Adrenal gland (tissue), 12 donors: ENCODE results near the gene THSD7B. TPM values are rescaled to one million over a fixed set of nuclear protein-coding genes. Genes with fewer than 3 reads are reported as not detected.

Experiments
- DNase-seq, 7 donors: peaks; one replicate each; pipeline ENCODE4 v3.0.0-alpha.2; 2019 to 2020
- H3K27ac ChIP-seq, 5 donors: fragments of 200-600 bp; sonication (generic) in 4 of 5; 1 replicate in 3 of 5; 2 replicates in 2 of 5; pipeline versions ENCODE4 v1.5.1 to v1.8.0; 2016 to 2020; ENCODE audit warnings: mild to moderate bottlenecking in 1 of 5
- H3K27me3 ChIP-seq: fragments of 200-600 bp; 2 replicates; pipeline ENCODE4 v1.8.0; 2021
- H3K36me3 ChIP-seq, 2 donors: fragments of 200-600 bp; replicated peaks in 1 of 2; 1 replicate in 1 of 2; 2 replicates in 1 of 2; pipeline versions ENCODE4 v1.5.1 to v1.8.0; 2018 to 2022
- H3K4me1 ChIP-seq, 2 donors: fragments of 200-600 bp; replicated peaks in 1 of 2; 1 replicate in 1 of 2; 2 replicates in 1 of 2; pipeline versions ENCODE4 v1.5.1 to v1.8.0; 2018 to 2021
- H3K4me3 ChIP-seq, 4 donors: fragments of 200-600 bp; sonication (generic) in 3 of 4; one replicate each; pipeline ENCODE4 v1.5.1; 2016 to 2018
- H3K9me3 ChIP-seq, 3 donors: fragments of 200-600 bp; sonication (generic) in 1 of 3; replicated peaks in 1 of 3; 1 replicate in 2 of 3; 2 replicates in 1 of 3; pipeline versions ENCODE4 v1.5.1 to v1.8.0; 2016 to 2021
- POLR2A ChIP-seq, 2 donors: fragments of 450-650 bp; IDR thresholded peaks; one replicate each; pipeline ENCODE4 v1.6.1; 2017; ENCODE audit warnings: antibody characterized with exemption in 2 of 2, mild to moderate bottlenecking in 2 of 2, moderate library complexity in 1 of 2
- WGBS, 4 donors: extraction: QIAGEN DNeasy Blood & Tissue Kit in 2 of 4; methylation state at CpG; one replicate each; pipeline versions ENCODE4 v1.1.5 to v1.1.7; 2013 to 2017; 5-methylcytosine and 5-hydroxymethylcytosine counted together
- intact Hi-C, 2 donors: fragments of 100-400 bp; cut with DNase I; formaldehyde crosslinking; loops; one replicate each; pipeline versions ENCODE4 v1.14.1 to v1.15.0; 2022 to 2023
- polyA plus RNA-seq, 3 donors: library from polyadenylated mRNA; stranded (reverse); fragments of 200-250 nt in 2 of 3; fragments of 350-450 nt in 1 of 3; fragmentation: Illumina TruSeq in 1 of 3; extraction: RNeasy Lipid Tissue Mini Kit (QIAGEN cat#74804) in 1 of 3; gene quantifications; one replicate each; pipeline ENCODE4 v1.2.3, GENCODE V29; 2013 to 2014
- small RNA-seq, 2 donors: library from RNA; depleted of rRNA; stranded (forward); fragments of <200 nt; gene quantifications; one replicate each; pipeline ENCODE3, GENCODE V24; 2016
- total RNA-seq, 9 donors: library from RNA; depleted of rRNA in 4 of 9; stranded (reverse); fragments of >200 nt in 4 of 9; fragments of 120-200 nt in 1 of 9; fragmentation: NEBNext Ultra II Directional in 1 of 9; extraction: Animal tissue kit (Norgen Biotek cat#: 25700) in 1 of 9; gene quantifications; one replicate each; pipeline versions ENCODE4 v1.1.0 to v1.2.4, GENCODE V29; 2013 to 2023
- TF ChIP-seq, protein P1 (sequence below), 6 experiments: fragments of 450-650 bp in 4 of 6; fragments of 200-600 bp in 2 of 6; sonication (generic) in 1 of 6; IDR thresholded peaks; 1 replicate in 5 of 6; 2 replicates in 1 of 6; pipeline versions ENCODE4 v1.5.1 to v1.8.0; 2016 to 2021; ENCODE audit warnings: antibody characterized with exemption in 6 of 6, mild to moderate bottlenecking in 2 of 6, moderate library complexity in 1 of 6
- donor health status: healthy with polysubstance abuse.
- donor health status: Bipolar disorder and iron deficiency.
- donor health status: DM: yes; HTN: yes; CAD: no.
- donor health status: DM: no; HTN: no; CAD: no.
- donor health status: DM: no; HTN: no; CAD: no.
- donor health status: DM: yes; HTN: yes; CAD: no.

Gene THSD7B
- total and polyA plus RNA-seq, 12 donors, result under 0.01 to 0.44 (median 0.12) TPM; not detected in 4

DNA sequence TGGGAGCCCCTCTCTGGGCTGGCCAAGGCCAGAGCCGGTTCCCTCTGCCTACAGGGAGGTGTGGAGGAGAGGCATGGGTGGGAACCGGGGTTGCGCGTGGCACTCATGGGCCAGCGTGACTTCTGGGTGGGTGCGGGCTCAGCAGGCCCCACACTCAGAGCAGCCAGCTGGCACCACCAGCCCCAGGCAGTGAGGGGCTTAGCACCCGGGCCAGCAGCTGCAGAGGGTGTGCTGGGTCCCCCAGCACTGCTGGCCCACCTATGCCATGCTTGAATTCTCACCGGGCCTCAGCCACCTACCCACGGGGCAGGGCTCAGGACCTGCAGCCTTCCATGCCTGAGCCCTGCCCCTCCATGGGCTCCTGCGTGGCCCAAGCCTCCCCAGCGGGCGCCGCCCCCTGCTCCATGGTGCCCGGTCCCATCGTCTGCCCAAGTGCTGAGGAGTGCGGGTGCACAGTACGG lies 950.4 kb downstream of the THSD7B start:
- intact Hi-C loops, result no loop called here
- 79 to 90% (median 85%) methylated on average over 4 to 17 of the region's 17 CpGs for WGBS, 4 donors
- Histone ChIP-seq H3K4me3 (no peak overlapping the region), H3K27me3 (no peaks in the 10 kb centered on the region), H3K9me3 (no peaks in the 10 kb centered on the region), H3K36me3 (no peaks in the 10 kb centered on the region), H3K4me1 (no peaks in the 10 kb centered on the region), H3K27ac (no peak overlapping the region)
- DNase-seq, result no peak
- TF ChIP-seq, protein P1, sequence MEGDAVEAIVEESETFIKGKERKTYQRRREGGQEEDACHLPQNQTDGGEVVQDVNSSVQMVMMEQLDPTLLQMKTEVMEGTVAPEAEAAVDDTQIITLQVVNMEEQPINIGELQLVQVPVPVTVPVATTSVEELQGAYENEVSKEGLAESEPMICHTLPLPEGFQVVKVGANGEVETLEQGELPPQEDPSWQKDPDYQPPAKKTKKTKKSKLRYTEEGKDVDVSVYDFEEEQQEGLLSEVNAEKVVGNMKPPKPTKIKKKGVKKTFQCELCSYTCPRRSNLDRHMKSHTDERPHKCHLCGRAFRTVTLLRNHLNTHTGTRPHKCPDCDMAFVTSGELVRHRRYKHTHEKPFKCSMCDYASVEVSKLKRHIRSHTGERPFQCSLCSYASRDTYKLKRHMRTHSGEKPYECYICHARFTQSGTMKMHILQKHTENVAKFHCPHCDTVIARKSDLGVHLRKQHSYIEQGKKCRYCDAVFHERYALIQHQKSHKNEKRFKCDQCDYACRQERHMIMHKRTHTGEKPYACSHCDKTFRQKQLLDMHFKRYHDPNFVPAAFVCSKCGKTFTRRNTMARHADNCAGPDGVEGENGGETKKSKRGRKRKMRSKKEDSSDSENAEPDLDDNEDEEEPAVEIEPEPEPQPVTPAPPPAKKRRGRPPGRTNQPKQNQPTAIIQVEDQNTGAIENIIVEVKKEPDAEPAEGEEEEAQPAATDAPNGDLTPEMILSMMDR (IDR thresholded peaks at IDR 0.05), result no peak
- no peak for TF ChIP-seq POLR2A (IDR thresholded peaks at IDR 0.05)

DNA sequence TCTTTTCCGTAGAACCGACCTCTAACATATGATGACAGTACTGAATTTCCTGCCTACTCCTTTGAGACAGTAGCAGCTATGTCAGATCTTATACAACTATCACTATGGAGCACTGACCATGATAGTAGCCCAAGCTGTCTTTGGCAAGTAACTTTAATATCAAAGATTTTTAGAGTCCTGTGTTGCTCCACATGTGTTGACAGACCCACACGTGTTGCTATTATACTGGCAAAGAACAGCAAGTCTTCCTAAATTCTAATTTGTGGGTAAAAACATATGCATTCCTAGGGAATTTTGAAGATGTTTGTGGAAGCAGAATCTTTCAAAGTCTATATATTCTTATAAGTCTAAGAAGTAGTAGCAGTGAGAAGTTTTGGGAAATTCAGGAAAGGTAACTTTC lies 953.4 kb downstream of the THSD7B start:
- Histone ChIP-seq H3K27me3 (no peaks in the 10 kb centered on the region), H3K36me3 (no peaks in the 10 kb centered on the region), H3K4me1 (no peaks in the 10 kb centered on the region), H3K4me3 (no peak overlapping the region), H3K9me3 (no peaks in the 10 kb centered on the region), H3K27ac (no peak overlapping the region)
- 76 to 85% (median 82%) methylated on average over 3 of the region's 3 CpGs for WGBS, 4 donors
- intact Hi-C loops, result no loop called here
- TF ChIP-seq POLR2A (IDR thresholded peaks at IDR 0.05), result no peak
- TF ChIP-seq, protein P1 (IDR thresholded peaks at IDR 0.05), result no peak
- no peak for DNase-seq

DNA sequence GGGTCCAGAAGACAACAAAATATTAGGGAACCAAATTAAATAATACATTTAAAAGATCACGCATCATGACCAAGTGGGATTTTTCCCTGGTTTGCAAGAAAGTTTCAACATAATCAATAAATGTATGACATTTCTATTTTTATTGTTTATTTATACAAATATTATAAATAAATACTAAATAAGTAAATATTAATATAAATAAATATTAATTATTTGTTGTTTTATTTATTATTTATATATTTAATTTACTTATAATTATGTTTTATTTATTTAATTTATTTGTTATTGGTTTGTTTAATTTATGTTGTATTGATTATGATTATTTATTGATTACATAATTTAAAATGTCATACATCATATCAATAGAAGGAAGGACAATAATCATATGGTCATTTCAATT lies 956.4 kb downstream of the THSD7B start:
- Histone ChIP-seq H3K27me3 (no peaks in the 10 kb centered on the region), H3K36me3 (no peaks in the 10 kb centered on the region), H3K4me1 (no peaks in the 10 kb centered on the region), H3K4me3 (no peak overlapping the region), H3K9me3 (no peaks in the 10 kb centered on the region), H3K27ac (no peak overlapping the region)
- intact Hi-C loops, result no loop called here
- TF ChIP-seq POLR2A (IDR thresholded peaks at IDR 0.05), result no peak
- TF ChIP-seq, protein P1 (IDR thresholded peaks at IDR 0.05), result no peak
- 90 to 100% (median 95%) methylated on average over 1 of the region's 1 CpG for WGBS, 4 donors
- no peak for DNase-seq

DNA sequence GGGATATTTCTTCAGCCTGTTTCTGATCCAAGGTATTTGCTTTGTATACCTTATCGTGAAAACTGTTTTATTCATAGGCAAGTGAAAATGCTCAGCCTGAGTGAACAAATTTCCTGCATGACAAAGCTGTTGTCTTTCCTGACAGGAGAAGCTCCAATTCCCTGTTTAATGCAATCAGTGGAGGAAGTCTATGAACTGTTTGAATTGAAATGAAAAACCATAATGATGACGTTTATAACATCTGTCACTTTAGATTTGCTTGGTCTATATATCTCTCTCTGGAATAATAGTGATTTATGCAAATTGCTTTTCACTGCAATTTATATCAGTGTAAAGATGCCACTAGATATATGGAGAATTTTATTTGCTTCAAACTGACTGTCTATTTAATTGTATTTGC lies 959.6 kb downstream of the THSD7B start:
- WGBS, 4 donors, result 68 to 80% (median 72%) methylated on average over 2 of the region's 2 CpGs
- Histone ChIP-seq H3K36me3 (no peaks in the 10 kb centered on the region), H3K4me3 (no peak overlapping the region), H3K9me3 (no peaks in the 10 kb centered on the region), H3K27me3 (no peaks in the 10 kb centered on the region), H3K27ac (no peak overlapping the region), H3K4me1 (no peaks in the 10 kb centered on the region)
- TF ChIP-seq, protein P1 (IDR thresholded peaks at IDR 0.05), result no peak
- TF ChIP-seq POLR2A (IDR thresholded peaks at IDR 0.05), result no peak
- no peak for DNase-seq
- intact Hi-C loops, result no loop called here

Small RNA genes within 50 kb of the gene (small RNA-seq; reads per million reads assigned to genes)
- gene RF00019 (0 reads per million in 2 donors), gene RNA5SP105 (0 reads per million in 2 donors)
